HG02943 (cell line): ENCODE data around the gene ARHGAP28.

Experiments
- ATAC-seq: cut with Tn5 transposase; IDR thresholded peaks from one replicate; pipeline ENCODE4 v1.9.1; 2021; ENCODE audit warnings: mild to moderate bottlenecking, low read depth, moderate library complexity; ENCODE audit not compliant: unreplicated experiment

The ARHGAP28 gene

GRCh38 chr18:6949800-6950586 is 220.5 kb downstream of the ARHGAP28 start:
- ATAC-seq = no peak

GRCh38 chr18:6950641-6951040 is 221.1 kb downstream of the ARHGAP28 start:
- no peak for ATAC-seq

GRCh38 chr18:6951336-6952090 is 222.0 kb downstream of the ARHGAP28 start:
- ATAC-seq = no peak

GRCh38 chr18:6954501-6954900 is 225.0 kb downstream of the ARHGAP28 start:
- no peak for ATAC-seq

- no peak for ATAC-seq
Measured at GRCh38 chr18:6955304-6955703, 225.8 kb downstream of the ARHGAP28 start.

- no peak for ATAC-seq
Measured at GRCh38 chr18:6956495-6956894, 227.0 kb downstream of the ARHGAP28 start.

- ATAC-seq = no peak
Measured at GRCh38 chr18:6956999-6957398, 227.5 kb downstream of the ARHGAP28 start.

GRCh38 chr18:6959110-6959509 is 229.6 kb downstream of the ARHGAP28 start:
- ATAC-seq = no peak

GRCh38 chr18:6960124-6960523 is 230.6 kb downstream of the ARHGAP28 start:
- no peak for ATAC-seq

- ATAC-seq = no peak
Measured at GRCh38 chr18:6960656-6961055, 231.1 kb downstream of the ARHGAP28 start.

GRCh38 chr18:6961331-6961730 is 231.8 kb downstream of the ARHGAP28 start:
- ATAC-seq = no peak

GRCh38 chr18:6962571-6963451 is 233.3 kb downstream of the ARHGAP28 start:
- no peak for ATAC-seq

GRCh38 chr18:6963452-6964097 is 234.1 kb downstream of the ARHGAP28 start:
- ATAC-seq = no peak
